Measurements from ENCODE around the gene PPM1H.

PPM1H gene

DNA sequence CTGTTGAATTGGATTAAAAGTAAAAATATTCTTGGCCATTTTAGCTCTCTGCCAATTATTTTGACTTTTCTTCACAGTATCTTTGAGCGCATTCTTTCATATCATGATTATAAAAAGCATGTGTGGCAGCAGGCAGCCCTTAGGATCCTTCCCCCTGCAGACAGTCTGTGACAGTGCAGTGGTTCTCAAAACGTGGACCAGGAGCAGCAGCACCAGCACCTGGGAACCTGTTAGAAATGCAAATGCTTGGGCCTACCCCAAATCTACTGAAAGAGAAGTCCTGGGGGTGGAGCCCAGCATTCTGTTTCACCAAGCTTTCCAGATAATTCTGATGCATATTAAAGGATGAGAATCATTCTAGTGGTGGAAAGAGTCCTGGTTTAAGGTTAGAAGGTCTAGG lies 312.8 kb downstream of the PPM1H start:
- no peaks in the 10 kb centered on the region for H3K9me2 ChIP-seq (replicated peaks; ENCODE audit: low read depth, low read length)
- no peak overlapping the region for H3K4me2 ChIP-seq (ENCODE audit: low read depth, low read length, poor library complexity, severe bottlenecking)
- H3K36me3 ChIP-seq (ENCODE audit: insufficient read depth, low read length) = no peaks in the 10 kb centered on the region
- no peaks in the 10 kb centered on the region for H3K79me2 ChIP-seq (ENCODE audit: insufficient read depth, low read length)
- no peak overlapping the region for H2AFZ ChIP-seq (ENCODE audit: low read length)
- TF ChIP-seq EZH2phosphoT487 (IDR thresholded peaks at IDR 0.05; ENCODE audit: borderline replicate concordance) = no peak
- TF ChIP-seq, protein P1, sequence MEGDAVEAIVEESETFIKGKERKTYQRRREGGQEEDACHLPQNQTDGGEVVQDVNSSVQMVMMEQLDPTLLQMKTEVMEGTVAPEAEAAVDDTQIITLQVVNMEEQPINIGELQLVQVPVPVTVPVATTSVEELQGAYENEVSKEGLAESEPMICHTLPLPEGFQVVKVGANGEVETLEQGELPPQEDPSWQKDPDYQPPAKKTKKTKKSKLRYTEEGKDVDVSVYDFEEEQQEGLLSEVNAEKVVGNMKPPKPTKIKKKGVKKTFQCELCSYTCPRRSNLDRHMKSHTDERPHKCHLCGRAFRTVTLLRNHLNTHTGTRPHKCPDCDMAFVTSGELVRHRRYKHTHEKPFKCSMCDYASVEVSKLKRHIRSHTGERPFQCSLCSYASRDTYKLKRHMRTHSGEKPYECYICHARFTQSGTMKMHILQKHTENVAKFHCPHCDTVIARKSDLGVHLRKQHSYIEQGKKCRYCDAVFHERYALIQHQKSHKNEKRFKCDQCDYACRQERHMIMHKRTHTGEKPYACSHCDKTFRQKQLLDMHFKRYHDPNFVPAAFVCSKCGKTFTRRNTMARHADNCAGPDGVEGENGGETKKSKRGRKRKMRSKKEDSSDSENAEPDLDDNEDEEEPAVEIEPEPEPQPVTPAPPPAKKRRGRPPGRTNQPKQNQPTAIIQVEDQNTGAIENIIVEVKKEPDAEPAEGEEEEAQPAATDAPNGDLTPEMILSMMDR (conservative IDR thresholded peaks at IDR 0.05; ENCODE audit: low read length) = no peak
- no peaks in the 10 kb centered on the region for H3F3A ChIP-seq (ENCODE audit: low read depth)
- H4K20me1 ChIP-seq (ENCODE audit: insufficient read depth, low read length, poor library complexity, severe bottlenecking) = no peaks in the 10 kb centered on the region
- no peak overlapping the region for H3K9ac ChIP-seq (ENCODE audit: low read depth, low read length, poor library complexity, severe bottlenecking)
- H3K4me1 ChIP-seq (ENCODE audit: insufficient read depth, low read length, poor library complexity, severe bottlenecking) = peaks cover 4% of the 10 kb centered on the region
- H3K27me3 ChIP-seq (ENCODE audit: insufficient read depth, low read length, poor library complexity, severe bottlenecking) = no peaks in the 10 kb centered on the region
- H3K9me3 ChIP-seq (ENCODE audit: insufficient read depth, low read depth, low read length) = no peaks in the 10 kb centered on the region
- H3K4me3 ChIP-seq (ENCODE audit: low read length, poor library complexity, severe bottlenecking) = no peak overlapping the region

DNA sequence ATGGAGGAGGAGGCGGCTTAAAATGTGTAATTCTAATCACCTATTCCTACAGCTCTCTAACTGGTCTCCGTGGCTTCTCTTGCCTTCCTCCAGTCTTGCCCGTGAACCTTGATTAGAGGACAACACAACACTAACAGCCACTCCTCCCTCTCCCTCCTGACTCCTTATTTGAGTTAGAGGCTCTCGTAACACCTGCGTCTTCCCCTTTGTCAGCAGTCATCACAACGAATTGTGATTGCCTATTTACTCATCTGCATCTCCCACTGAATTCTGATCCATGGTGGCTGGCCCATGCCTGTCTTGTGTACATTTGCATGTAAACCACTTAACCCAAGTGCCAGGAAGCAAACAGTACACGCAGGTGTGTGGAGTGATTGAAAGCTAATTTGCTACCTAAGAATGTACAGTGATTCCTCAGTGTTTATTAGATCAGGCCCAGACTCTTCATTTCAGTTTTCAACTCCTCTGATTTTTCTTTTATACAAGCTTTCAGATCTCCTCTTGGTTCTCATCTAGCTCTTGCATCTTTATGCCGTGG lies 313.8 kb downstream of the PPM1H start:
- H2AFZ ChIP-seq (ENCODE audit: low read length) = no peak overlapping the region
- TF ChIP-seq, protein P1 (conservative IDR thresholded peaks at IDR 0.05; ENCODE audit: low read length) = no peak
- no peak for TF ChIP-seq EZH2phosphoT487 (IDR thresholded peaks at IDR 0.05; ENCODE audit: borderline replicate concordance)
- no peak overlapping the region for H3K9ac ChIP-seq (ENCODE audit: low read depth, low read length, poor library complexity, severe bottlenecking)
- peaks cover 4% of the 10 kb centered on the region for H3K4me1 ChIP-seq (ENCODE audit: insufficient read depth, low read length, poor library complexity, severe bottlenecking)
- H3K4me3 ChIP-seq (ENCODE audit: low read length, poor library complexity, severe bottlenecking) = no peak overlapping the region
- no peaks in the 10 kb centered on the region for H3K9me3 ChIP-seq (ENCODE audit: insufficient read depth, low read depth, low read length)
- no peaks in the 10 kb centered on the region for H3K9me2 ChIP-seq (replicated peaks; ENCODE audit: low read depth, low read length)
- H3K79me2 ChIP-seq (ENCODE audit: insufficient read depth, low read length) = no peaks in the 10 kb centered on the region
- H3K27me3 ChIP-seq (ENCODE audit: insufficient read depth, low read length, poor library complexity, severe bottlenecking) = no peaks in the 10 kb centered on the region
- H4K20me1 ChIP-seq (ENCODE audit: insufficient read depth, low read length, poor library complexity, severe bottlenecking) = no peaks in the 10 kb centered on the region
- no peak overlapping the region for H3K4me2 ChIP-seq (ENCODE audit: low read depth, low read length, poor library complexity, severe bottlenecking)
- H3K36me3 ChIP-seq (ENCODE audit: insufficient read depth, low read length) = no peaks in the 10 kb centered on the region
- H3F3A ChIP-seq (ENCODE audit: low read depth) = no peaks in the 10 kb centered on the region

GRCh38 chr12:62618930-62619329 lies 316.0 kb downstream of the PPM1H start:
- no peak overlapping the region for H3K9ac ChIP-seq (ENCODE audit: low read depth, low read length, poor library complexity, severe bottlenecking)
- no peaks in the 10 kb centered on the region for H3K9me2 ChIP-seq (replicated peaks; ENCODE audit: low read depth, low read length)
- no peaks in the 10 kb centered on the region for H3K9me3 ChIP-seq (ENCODE audit: insufficient read depth, low read depth, low read length)
- no peaks in the 10 kb centered on the region for H3F3A ChIP-seq (ENCODE audit: low read depth)
- H3K4me1 ChIP-seq (ENCODE audit: insufficient read depth, low read length, poor library complexity, severe bottlenecking) = peaks cover 4% of the 10 kb centered on the region
- no peak for TF ChIP-seq EZH2phosphoT487 (IDR thresholded peaks at IDR 0.05; ENCODE audit: borderline replicate concordance)
- TF ChIP-seq, protein P1 (conservative IDR thresholded peaks at IDR 0.05; ENCODE audit: low read length) = no peak
- no peaks in the 10 kb centered on the region for H4K20me1 ChIP-seq (ENCODE audit: insufficient read depth, low read length, poor library complexity, severe bottlenecking)
- no peak overlapping the region for H3K4me2 ChIP-seq (ENCODE audit: low read depth, low read length, poor library complexity, severe bottlenecking)
- no peaks in the 10 kb centered on the region for H3K36me3 ChIP-seq (ENCODE audit: insufficient read depth, low read length)
- H3K27me3 ChIP-seq (ENCODE audit: insufficient read depth, low read length, poor library complexity, severe bottlenecking) = no peaks in the 10 kb centered on the region
- no peak overlapping the region for H3K4me3 ChIP-seq (ENCODE audit: low read length, poor library complexity, severe bottlenecking)
- no peak overlapping the region for H2AFZ ChIP-seq (ENCODE audit: low read length)
- H3K79me2 ChIP-seq (ENCODE audit: insufficient read depth, low read length) = no peaks in the 10 kb centered on the region

All from Loucy (cell line).